ENCODE measurements around the gene GMEB2. TPM values are rescaled to one million over a fixed set of nuclear protein-coding genes. Genes with fewer than 3 reads are reported as not detected.

The GMEB2 gene
- total RNA-seq, 1 donor: 10.8 TPM

DNA sequence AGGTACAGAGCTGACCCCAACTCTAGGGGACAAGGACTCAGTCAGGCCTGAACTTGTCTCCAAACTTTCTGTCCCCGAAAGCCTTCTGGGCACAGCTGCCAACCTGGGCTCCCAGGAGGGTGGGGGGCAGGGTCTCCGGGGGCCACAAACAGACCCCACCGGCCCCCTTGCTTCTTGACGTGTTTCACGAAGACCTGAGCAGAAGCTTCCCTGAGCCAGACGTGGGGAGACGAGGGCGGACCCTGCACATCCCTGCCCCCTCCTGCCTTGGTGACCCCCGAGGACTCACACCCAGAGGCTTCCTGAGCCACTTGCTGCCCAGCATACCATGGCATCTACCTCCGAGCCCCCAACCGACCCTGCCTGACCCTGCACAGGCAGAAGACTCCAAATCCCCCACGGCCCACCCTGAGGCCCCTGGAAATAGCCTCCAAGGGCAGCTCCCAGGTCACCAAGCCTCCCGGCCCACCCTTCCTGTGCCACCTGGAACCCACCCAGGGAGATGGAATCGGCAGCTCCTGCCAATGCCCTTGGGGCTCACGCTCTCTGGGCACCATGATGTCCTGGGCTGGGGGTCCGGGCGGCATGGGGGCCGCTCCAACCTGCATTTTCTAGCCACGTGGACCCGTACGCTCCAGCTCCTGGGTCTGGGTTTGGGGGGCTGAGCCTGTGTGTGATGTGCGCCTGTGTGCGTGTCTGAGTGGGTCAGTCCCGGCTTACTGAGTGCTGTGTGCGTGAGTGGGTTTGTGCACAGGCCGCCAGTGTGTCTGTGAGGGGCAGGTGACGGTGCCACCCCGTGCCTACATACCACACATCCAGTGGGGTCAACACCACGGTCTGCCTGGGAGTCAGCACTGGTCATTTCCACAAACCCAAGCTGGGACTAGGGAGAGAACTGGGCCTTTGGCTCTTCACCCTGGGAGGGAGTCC, 87.2 kb downstream of the GMEB2 start:
- no peak for DNase-seq (ENCODE audit: low read depth)
- H3K4me3 ChIP-seq (ENCODE audit: low read depth, low read length): no peak overlapping the region
- TF ChIP-seq, protein P1, sequence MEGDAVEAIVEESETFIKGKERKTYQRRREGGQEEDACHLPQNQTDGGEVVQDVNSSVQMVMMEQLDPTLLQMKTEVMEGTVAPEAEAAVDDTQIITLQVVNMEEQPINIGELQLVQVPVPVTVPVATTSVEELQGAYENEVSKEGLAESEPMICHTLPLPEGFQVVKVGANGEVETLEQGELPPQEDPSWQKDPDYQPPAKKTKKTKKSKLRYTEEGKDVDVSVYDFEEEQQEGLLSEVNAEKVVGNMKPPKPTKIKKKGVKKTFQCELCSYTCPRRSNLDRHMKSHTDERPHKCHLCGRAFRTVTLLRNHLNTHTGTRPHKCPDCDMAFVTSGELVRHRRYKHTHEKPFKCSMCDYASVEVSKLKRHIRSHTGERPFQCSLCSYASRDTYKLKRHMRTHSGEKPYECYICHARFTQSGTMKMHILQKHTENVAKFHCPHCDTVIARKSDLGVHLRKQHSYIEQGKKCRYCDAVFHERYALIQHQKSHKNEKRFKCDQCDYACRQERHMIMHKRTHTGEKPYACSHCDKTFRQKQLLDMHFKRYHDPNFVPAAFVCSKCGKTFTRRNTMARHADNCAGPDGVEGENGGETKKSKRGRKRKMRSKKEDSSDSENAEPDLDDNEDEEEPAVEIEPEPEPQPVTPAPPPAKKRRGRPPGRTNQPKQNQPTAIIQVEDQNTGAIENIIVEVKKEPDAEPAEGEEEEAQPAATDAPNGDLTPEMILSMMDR (IDR thresholded peaks at IDR 0.05; ENCODE audit: insufficient read depth, low read depth, low read length): no peak

DNA sequence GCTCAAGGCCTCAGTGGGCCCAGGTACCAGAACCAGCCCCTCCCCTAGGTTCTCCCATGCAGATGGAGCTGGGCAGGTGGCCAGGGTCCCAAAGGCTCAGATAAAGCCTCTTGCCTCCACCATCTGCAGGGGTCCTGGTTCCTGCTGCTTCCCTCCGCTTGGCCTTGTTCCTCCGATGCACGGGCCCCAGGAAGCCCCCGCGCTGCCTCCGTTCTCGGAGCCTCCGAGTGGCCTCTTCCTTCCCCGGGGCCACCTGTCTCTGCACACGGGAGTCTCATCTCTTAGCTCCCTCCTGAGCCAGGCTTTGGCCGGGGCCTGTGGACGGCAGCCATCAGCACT, 87.8 kb downstream of the GMEB2 start:
- no peak overlapping the region for H3K4me3 ChIP-seq (ENCODE audit: low read depth, low read length)
- TF ChIP-seq, protein P1 (IDR thresholded peaks at IDR 0.05; ENCODE audit: insufficient read depth, low read depth, low read length): no peak
- DNase-seq (ENCODE audit: low read depth): no peak

DNA sequence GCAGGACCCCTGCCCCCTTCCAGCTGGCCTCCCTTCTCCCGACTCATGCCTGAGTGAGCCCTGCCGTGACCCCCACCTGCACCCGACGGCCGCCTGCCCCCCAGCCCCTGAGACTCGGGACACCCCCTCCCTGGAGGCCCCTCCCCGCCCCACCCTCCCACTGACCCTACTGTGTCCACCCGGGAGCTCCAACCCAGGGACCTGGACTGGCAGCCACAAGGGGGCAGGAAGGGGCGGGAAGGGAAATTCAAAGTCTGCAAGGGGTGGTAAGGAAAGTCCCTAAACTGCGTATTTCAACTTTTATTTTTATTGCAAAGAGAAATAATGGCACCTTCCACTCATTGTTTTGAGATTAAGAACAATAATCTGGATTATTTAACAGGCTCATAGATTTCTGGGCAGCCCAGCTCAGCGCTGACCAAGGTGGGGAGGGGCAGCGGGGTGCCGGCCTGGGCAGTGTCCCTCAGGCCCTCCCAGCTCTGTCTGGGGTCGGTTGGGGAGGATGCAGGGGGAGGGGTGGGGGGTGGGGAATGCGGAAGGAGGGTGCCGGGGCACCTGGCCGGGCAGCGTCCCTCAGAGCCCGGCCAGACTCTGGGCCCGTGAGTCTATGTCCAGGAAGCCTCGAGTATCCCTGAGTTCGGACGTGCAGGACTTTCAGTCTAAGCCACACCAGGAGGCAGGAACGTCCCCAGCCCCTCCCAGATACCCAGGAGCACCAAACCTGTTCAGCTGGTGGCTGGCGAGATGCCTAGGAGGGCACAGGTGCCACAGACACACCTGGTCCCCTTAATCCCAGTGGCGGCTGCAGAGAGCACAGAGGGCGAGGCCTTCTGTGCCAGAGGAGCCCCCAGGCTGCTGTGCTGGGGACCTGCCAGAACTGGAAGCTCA, 88.5 kb downstream of the GMEB2 start:
- TF ChIP-seq, protein P1 (IDR thresholded peaks at IDR 0.05; ENCODE audit: insufficient read depth, low read depth, low read length): no peak
- peak overlapping the region; percentile 47 for H3K4me3 ChIP-seq (ENCODE audit: low read depth, low read length)
- DNase-seq (ENCODE audit: low read depth): no peak

Other genes with a start within 250 kb of the GMEB2 start
- gene KCNQ2, start 154.4 kb downstream of the GMEB2 start, total RNA-seq: not detected in 2 replicates
- gene EEF1A2, start 128.0 kb downstream of the GMEB2 start, total RNA-seq: under 0.01 and 0.43 TPM in 2 replicates
- 38.4 and 78.0 TPM in 2 replicates for gene PPDPF, start 106.3 kb downstream of the GMEB2 start, total RNA-seq
- gene PTK6, start 89.7 kb downstream of the GMEB2 start, total RNA-seq: under 0.01 TPM in 2 replicates
- not detected in 2 replicates for gene SRMS, start 79.4 kb downstream of the GMEB2 start, total RNA-seq
- gene FNDC11, start 72.9 kb downstream of the GMEB2 start, total RNA-seq: 0.86 and 0.97 TPM in 2 replicates
- gene HELZ2, start 52.9 kb downstream of the GMEB2 start, total RNA-seq: 29.0 and 46.6 TPM in 2 replicates
- 5.6 and 10.6 TPM in 2 replicates for gene STMN3, start 26.3 kb upstream of the GMEB2 start, total RNA-seq
- 11.7 and 14.2 TPM in 2 replicates for gene RTEL1, start 31.2 kb upstream of the GMEB2 start, total RNA-seq
- gene TNFRSF6B, start 69.6 kb upstream of the GMEB2 start, total RNA-seq: 31.5 and 44.5 TPM in 2 replicates
- 24.2 and 30.3 TPM in 2 replicates for gene ARFRP1, start 80.9 kb upstream of the GMEB2 start, total RNA-seq
- gene ZGPAT, start 80.9 kb upstream of the GMEB2 start, total RNA-seq: 19.4 and 20.3 TPM in 2 replicates
- gene LIME1, start 109.6 kb upstream of the GMEB2 start, total RNA-seq: 3.5 TPM in 2 replicates
- 24.2 and 35.1 TPM in 2 replicates for gene SLC2A4RG, start 112.7 kb upstream of the GMEB2 start, total RNA-seq
- 13.8 and 21.3 TPM in 2 replicates for gene ZBTB46, start 204.2 kb upstream of the GMEB2 start, total RNA-seq
- not detected in 2 replicates for gene ABHD16B, start 234.4 kb upstream of the GMEB2 start, total RNA-seq
- gene TPD52L2, start 238.2 kb upstream of the GMEB2 start, total RNA-seq: 103 and 115 TPM in 2 replicates